GM23338 (cell line): ENCODE measurements around the gene IGF1R. TPM values are rescaled to one million over a fixed set of nuclear protein-coding genes. Genes with fewer than 3 reads are reported as not detected.

Experiments
- ATAC-seq: fragments of 200-7000 bp; cut with Tn5 transposase; 3 replicates; pipeline ENCODE4 v1.9.1; 2020
- DNase-seq: peaks from one replicate; pipeline ENCODE4 v3.0.0-alpha.2; 2015; ENCODE audit warnings: low spot score
- H2AFZ ChIP-seq: fragments of 200-600 bp; sonication (generic); 2 replicates; pipeline ENCODE4 v1.8.0; 2016; ENCODE audit warnings: antibody characterized with exemption, mild to moderate bottlenecking, moderate library complexity
- H3F3A ChIP-seq: fragments of 200-600 bp; sonication (generic); replicated peaks from 2 replicates; pipeline ENCODE4 v1.8.0; 2017; ENCODE audit warnings: antibody characterized with exemption, mixed run types, low read depth
- H3K27ac ChIP-seq: fragments of 200-600 bp; sonication (generic); 2 replicates; pipeline ENCODE4 v1.6.1; 2016; ENCODE audit warnings: low read depth
- H3K27me3 ChIP-seq: fragments of 200-600 bp; sonication (generic); 2 replicates; pipeline ENCODE4 v1.8.0; 2016; ENCODE audit warnings: mild to moderate bottlenecking, mixed run types, moderate library complexity; ENCODE audit not compliant: insufficient read depth
- H3K36me3 ChIP-seq: fragments of 200-600 bp; sonication (generic); 2 replicates; pipeline ENCODE4 v1.8.0; 2016; ENCODE audit warnings: mild to moderate bottlenecking; ENCODE audit not compliant: insufficient read depth
- H3K4me1 ChIP-seq: fragments of 200-600 bp; sonication (generic); 2 replicates; pipeline ENCODE4 v1.8.0; 2016; ENCODE audit warnings: mild to moderate bottlenecking, moderate library complexity; ENCODE audit not compliant: insufficient read depth
- H3K4me2 ChIP-seq: fragments of 200-600 bp; sonication (generic); 2 replicates; pipeline ENCODE4 v1.7.1; 2017; ENCODE audit warnings: mixed run types
- H3K4me3 ChIP-seq: fragments of 200-600 bp; sonication (generic); 2 replicates; pipeline ENCODE4 v1.6.1; 2016; ENCODE audit warnings: mixed run types
- H3K79me2 ChIP-seq: fragments of 200-600 bp; sonication (generic); replicated peaks from 2 replicates; pipeline ENCODE4 v1.8.0; 2017; ENCODE audit warnings: mild to moderate bottlenecking; ENCODE audit not compliant: insufficient read depth
- H3K9me2 ChIP-seq: fragments of 200-600 bp; sonication (generic); 2 replicates; pipeline ENCODE4 v1.8.0; 2017; ENCODE audit not compliant: insufficient read depth
- H4K20me1 ChIP-seq: fragments of 200-600 bp; sonication (generic); replicated peaks from 2 replicates; pipeline ENCODE4 v1.8.0; 2017; ENCODE audit warnings: mild to moderate bottlenecking; ENCODE audit not compliant: insufficient read depth
- H3K27ac Mint-ChIP-seq: 2 replicates; pipeline ENCODE4 v1.8.0; 2020; ENCODE audit warnings: inconsistent platforms, mild to moderate bottlenecking, moderate library complexity, mixed read lengths
- H3K27me3 Mint-ChIP-seq: 3 replicates; pipeline ENCODE4 v1.8.0; 2022; ENCODE audit warnings: low read depth, mild to moderate bottlenecking, moderate library complexity, mixed read lengths, inconsistent platforms; ENCODE audit not compliant: insufficient read depth, poor library complexity
- H3K36me3 Mint-ChIP-seq: 3 replicates; pipeline ENCODE4 v1.8.0; 2021; ENCODE audit warnings: low read depth, mild to moderate bottlenecking, inconsistent platforms, moderate library complexity, mixed read lengths
- H3K4me1 Mint-ChIP-seq: 3 replicates; pipeline ENCODE4 v1.8.0; 2020; ENCODE audit warnings: mild to moderate bottlenecking, inconsistent platforms, mixed read lengths
- H3K4me3 Mint-ChIP-seq: 3 replicates; pipeline ENCODE4 v1.8.0; 2021; ENCODE audit warnings: moderate library complexity, mild to moderate bottlenecking, inconsistent platforms, mixed read lengths
- H3K9me3 Mint-ChIP-seq: 3 replicates; pipeline ENCODE4 v1.8.0; 2020; ENCODE audit warnings: moderate library complexity, mild to moderate bottlenecking, inconsistent platforms, mixed read lengths
- CREB1 ChIP-seq: fragments of 250-450 bp; sonication (Bioruptor Pico); IDR thresholded peaks from 2 replicates; pipeline ENCODE4 v1.5.0; 2020; ENCODE audit warnings: low read depth, mild to moderate bottlenecking, moderate library complexity
- EZH2 ChIP-seq: fragments of 200-600 bp; sonication (generic); IDR thresholded peaks from one replicate; pipeline ENCODE4 v1.8.0; 2017; ENCODE audit warnings: antibody characterized with exemption, mild to moderate bottlenecking, low read depth; ENCODE audit not compliant: unreplicated experiment
- JUNB ChIP-seq: IDR thresholded peaks from one replicate; pipeline ENCODE4 v1.6.1; 2016; ENCODE audit warnings: antibody characterized with exemption; ENCODE audit not compliant: unreplicated experiment
- POLR2AphosphoS5 ChIP-seq: IDR thresholded peaks from 2 replicates; pipeline ENCODE4 v1.6.1; 2016; ENCODE audit warnings: antibody characterized with exemption, low read depth
- STAT1 ChIP-seq: IDR thresholded peaks from one replicate; pipeline ENCODE4 v1.6.1; 2016; ENCODE audit warnings: antibody characterized with exemption; ENCODE audit not compliant: unreplicated experiment
- ZNF114 ChIP-seq: fragments of 250-450 bp; sonication (Bioruptor Pico); IDR thresholded peaks from 2 replicates; pipeline ENCODE4 v1.5.0; 2020; ENCODE audit warnings: mild to moderate bottlenecking, moderate library complexity
- ZNF331 ChIP-seq: fragments of 250-450 bp; sonication (Bioruptor Pico); IDR thresholded peaks from 2 replicates; pipeline ENCODE4 v1.5.0; 2020; ENCODE audit warnings: low read depth, mild to moderate bottlenecking, moderate library complexity
- polyA plus RNA-seq: library from polyadenylated mRNA; unstranded; fragments of >200 nt; fragmentation: Nextera tagmentation; extraction: Ambion mirVana; gene quantifications from 2 replicates; pipeline ENCODE4 v1.2.1, GENCODE V29; 2016
- total RNA-seq: library from RNA; depleted of rRNA; stranded (reverse); fragments of >200 nt; shearing (Covaris generic); gene quantifications from 2 replicates; pipeline ENCODE4 v1.2.3, GENCODE V29; 2014
- TF ChIP-seq, protein P1 (sequence below): fragments of 250-450 bp; sonication (Bioruptor Pico); IDR thresholded peaks from 2 replicates; pipeline ENCODE4 v1.5.0; 2020; ENCODE audit warnings: mild to moderate bottlenecking, moderate library complexity
- TF ChIP-seq, protein P2 (sequence below): IDR thresholded peaks from one replicate; pipeline ENCODE4 v1.6.1; 2018; ENCODE audit warnings: antibody characterized with exemption; ENCODE audit not compliant: unreplicated experiment
- TF ChIP-seq, protein P3 (sequence below): IDR thresholded peaks from 2 replicates; pipeline ENCODE4 v1.6.1; 2016; ENCODE audit warnings: antibody characterized with exemption

IGF1R gene
- total and polyA plus RNA-seq, 2 experiments from 2014 or later = 20.4 to 92.2 TPM

DNA sequence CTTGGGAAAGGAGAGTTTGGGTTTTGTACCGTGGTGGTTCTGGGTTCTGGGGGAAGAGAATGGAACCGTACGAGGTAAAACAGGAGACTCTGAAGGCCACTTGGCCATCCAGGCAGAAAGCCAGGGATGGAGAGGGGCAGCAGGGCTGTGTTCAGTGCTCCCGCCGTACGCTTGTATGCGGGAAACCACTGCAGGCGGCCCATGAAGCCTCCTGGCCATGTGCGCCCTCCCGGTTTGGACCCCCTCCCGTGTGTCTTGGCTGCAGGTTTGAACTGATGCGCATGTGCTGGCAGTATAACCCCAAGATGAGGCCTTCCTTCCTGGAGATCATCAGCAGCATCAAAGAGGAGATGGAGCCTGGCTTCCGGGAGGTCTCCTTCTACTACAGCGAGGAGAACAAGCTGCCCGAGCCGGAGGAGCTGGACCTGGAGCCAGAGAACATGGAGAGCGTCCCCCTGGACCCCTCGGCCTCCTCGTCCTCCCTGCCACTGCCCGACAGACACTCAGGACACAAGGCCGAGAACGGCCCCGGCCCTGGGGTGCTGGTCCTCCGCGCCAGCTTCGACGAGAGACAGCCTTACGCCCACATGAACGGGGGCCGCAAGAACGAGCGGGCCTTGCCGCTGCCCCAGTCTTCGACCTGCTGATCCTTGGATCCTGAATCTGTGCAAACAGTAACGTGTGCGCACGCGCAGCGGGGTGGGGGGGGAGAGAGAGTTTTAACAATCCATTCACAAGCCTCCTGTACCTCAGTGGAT is 308.6 kb downstream of the IGF1R start (continued):
- TF ChIP-seq, protein P1, sequence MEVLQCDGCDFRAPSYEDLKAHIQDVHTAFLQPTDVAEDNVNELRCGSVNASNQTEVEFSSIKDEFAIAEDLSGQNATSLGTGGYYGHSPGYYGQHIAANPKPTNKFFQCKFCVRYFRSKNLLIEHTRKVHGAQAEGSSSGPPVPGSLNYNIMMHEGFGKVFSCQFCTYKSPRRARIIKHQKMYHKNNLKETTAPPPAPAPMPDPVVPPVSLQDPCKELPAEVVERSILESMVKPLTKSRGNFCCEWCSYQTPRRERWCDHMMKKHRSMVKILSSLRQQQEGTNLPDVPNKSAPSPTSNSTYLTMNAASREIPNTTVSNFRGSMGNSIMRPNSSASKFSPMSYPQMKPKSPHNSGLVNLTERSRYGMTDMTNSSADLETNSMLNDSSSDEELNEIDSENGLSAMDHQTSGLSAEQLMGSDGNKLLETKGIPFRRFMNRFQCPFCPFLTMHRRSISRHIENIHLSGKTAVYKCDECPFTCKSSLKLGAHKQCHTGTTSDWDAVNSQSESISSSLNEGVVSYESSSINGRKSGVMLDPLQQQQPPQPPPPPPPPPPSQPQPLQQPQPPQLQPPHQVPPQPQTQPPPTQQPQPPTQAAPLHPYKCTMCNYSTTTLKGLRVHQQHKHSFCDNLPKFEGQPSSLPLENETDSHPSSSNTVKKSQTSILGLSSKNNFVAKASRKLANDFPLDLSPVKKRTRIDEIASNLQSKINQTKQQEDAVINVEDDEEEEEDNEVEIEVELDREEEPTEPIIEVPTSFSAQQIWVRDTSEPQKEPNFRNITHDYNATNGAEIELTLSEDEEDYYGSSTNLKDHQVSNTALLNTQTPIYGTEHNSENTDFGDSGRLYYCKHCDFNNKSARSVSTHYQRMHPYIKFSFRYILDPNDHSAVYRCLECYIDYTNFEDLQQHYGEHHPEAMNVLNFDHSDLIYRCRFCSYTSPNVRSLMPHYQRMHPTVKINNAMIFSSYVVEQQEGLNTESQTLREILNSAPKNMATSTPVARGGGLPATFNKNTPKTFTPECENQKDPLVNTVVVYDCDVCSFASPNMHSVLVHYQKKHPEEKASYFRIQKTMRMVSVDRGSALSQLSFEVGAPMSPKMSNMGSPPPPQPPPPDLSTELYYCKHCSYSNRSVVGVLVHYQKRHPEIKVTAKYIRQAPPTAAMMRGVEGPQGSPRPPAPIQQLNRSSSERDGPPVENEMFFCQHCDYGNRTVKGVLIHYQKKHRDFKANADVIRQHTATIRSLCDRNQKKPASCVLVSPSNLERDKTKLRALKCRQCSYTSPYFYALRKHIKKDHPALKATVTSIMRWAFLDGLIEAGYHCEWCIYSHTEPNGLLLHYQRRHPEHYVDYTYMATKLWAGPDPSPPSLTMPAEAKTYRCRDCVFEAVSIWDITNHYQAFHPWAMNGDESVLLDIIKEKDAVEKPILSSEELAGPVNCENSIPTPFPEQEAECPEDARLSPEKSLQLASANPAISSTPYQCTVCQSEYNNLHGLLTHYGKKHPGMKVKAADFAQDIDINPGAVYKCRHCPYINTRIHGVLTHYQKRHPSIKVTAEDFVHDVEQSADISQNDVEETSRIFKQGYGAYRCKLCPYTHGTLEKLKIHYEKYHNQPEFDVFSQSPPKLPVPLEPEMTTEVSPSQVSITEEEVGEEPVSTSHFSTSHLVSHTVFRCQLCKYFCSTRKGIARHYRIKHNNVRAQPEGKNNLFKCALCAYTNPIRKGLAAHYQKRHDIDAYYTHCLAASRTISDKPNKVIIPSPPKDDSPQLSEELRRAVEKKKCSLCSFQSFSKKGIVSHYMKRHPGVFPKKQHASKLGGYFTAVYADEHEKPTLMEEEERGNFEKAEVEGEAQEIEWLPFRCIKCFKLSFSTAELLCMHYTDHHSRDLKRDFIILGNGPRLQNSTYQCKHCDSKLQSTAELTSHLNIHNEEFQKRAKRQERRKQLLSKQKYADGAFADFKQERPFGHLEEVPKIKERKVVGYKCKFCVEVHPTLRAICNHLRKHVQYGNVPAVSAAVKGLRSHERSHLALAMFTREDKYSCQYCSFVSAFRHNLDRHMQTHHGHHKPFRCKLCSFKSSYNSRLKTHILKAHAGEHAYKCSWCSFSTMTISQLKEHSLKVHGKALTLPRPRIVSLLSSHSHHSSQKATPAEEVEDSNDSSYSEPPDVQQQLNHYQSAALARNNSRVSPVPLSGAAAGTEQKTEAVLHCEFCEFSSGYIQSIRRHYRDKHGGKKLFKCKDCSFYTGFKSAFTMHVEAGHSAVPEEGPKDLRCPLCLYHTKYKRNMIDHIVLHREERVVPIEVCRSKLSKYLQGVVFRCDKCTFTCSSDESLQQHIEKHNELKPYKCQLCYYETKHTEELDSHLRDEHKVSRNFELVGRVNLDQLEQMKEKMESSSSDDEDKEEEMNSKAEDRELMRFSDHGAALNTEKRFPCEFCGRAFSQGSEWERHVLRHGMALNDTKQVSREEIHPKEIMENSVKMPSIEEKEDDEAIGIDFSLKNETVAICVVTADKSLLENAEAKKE (CRISPR knock-in tag) = no peak
- TF ChIP-seq CREB1 (CRISPR knock-in tag) = no peak
- TF ChIP-seq JUNB = no peak
- TF ChIP-seq ZNF114 (CRISPR knock-in tag) = no peak
- TF ChIP-seq POLR2AphosphoS5 = no peak

DNA sequence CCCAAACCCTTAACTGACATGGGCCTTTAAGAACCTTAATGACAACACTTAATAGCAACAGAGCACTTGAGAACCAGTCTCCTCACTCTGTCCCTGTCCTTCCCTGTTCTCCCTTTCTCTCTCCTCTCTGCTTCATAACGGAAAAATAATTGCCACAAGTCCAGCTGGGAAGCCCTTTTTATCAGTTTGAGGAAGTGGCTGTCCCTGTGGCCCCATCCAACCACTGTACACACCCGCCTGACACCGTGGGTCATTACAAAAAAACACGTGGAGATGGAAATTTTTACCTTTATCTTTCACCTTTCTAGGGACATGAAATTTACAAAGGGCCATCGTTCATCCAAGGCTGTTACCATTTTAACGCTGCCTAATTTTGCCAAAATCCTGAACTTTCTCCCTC is 309.3 kb downstream of the IGF1R start:
- Mint-ChIP-seq H3K27ac (no peak overlapping the region), H3K27me3 (peaks cover 18% of the 10 kb centered on the region), H3K9me3 (no peaks in the 10 kb centered on the region; the same call in 1 of the 3 replicates), H3K4me3 (no peak overlapping the region), H3K4me1 (no peaks in the 10 kb centered on the region), H3K36me3 (peaks cover 68% of the 10 kb centered on the region)
- no peaks in the 10 kb centered on the region for H3F3A ChIP-seq
- TF ChIP-seq POLR2AphosphoS5 (no peak), CREB1 (CRISPR knock-in tag) (no peak), EZH2 (no peak), STAT1 (no peak), ZNF331 (CRISPR knock-in tag) (no peak), JUNB (no peak), ZNF114 (CRISPR knock-in tag) (no peak)
- TF ChIP-seq, protein P2, sequence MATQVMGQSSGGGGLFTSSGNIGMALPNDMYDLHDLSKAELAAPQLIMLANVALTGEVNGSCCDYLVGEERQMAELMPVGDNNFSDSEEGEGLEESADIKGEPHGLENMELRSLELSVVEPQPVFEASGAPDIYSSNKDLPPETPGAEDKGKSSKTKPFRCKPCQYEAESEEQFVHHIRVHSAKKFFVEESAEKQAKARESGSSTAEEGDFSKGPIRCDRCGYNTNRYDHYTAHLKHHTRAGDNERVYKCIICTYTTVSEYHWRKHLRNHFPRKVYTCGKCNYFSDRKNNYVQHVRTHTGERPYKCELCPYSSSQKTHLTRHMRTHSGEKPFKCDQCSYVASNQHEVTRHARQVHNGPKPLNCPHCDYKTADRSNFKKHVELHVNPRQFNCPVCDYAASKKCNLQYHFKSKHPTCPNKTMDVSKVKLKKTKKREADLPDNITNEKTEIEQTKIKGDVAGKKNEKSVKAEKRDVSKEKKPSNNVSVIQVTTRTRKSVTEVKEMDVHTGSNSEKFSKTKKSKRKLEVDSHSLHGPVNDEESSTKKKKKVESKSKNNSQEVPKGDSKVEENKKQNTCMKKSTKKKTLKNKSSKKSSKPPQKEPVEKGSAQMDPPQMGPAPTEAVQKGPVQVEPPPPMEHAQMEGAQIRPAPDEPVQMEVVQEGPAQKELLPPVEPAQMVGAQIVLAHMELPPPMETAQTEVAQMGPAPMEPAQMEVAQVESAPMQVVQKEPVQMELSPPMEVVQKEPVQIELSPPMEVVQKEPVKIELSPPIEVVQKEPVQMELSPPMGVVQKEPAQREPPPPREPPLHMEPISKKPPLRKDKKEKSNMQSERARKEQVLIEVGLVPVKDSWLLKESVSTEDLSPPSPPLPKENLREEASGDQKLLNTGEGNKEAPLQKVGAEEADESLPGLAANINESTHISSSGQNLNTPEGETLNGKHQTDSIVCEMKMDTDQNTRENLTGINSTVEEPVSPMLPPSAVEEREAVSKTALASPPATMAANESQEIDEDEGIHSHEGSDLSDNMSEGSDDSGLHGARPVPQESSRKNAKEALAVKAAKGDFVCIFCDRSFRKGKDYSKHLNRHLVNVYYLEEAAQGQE = no peak
- TF ChIP-seq, protein P3, sequence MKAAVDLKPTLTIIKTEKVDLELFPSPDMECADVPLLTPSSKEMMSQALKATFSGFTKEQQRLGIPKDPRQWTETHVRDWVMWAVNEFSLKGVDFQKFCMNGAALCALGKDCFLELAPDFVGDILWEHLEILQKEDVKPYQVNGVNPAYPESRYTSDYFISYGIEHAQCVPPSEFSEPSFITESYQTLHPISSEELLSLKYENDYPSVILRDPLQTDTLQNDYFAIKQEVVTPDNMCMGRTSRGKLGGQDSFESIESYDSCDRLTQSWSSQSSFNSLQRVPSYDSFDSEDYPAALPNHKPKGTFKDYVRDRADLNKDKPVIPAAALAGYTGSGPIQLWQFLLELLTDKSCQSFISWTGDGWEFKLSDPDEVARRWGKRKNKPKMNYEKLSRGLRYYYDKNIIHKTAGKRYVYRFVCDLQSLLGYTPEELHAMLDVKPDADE = no peak
- no peak overlapping the region for H3K4me2 ChIP-seq
- H3K9me2 ChIP-seq = no peaks in the 10 kb centered on the region
- no peak for DNase-seq
- no peak overlapping the region for H2AFZ ChIP-seq
- H3K4me1 ChIP-seq = no peaks in the 10 kb centered on the region
- no peaks in the 10 kb centered on the region for H3K27me3 ChIP-seq
- peaks cover 21% of the 10 kb centered on the region for H3K36me3 ChIP-seq
- H3K79me2 ChIP-seq = no peaks in the 10 kb centered on the region
- no peak for ATAC-seq
- no peak overlapping the region for H3K4me3 ChIP-seq
- H3K27ac ChIP-seq = no peak overlapping the region
- H4K20me1 ChIP-seq = no peaks in the 10 kb centered on the region
